GM21381 (cell line): ENCODE data around the gene TMEM135.

Experiments used
- ATAC-seq: cut with Tn5 transposase; IDR thresholded peaks from one replicate; pipeline ENCODE4 v1.9.1; 2021; ENCODE audit warnings: mild to moderate bottlenecking, moderate library complexity; ENCODE audit not compliant: unreplicated experiment

Gene TMEM135

DNA sequence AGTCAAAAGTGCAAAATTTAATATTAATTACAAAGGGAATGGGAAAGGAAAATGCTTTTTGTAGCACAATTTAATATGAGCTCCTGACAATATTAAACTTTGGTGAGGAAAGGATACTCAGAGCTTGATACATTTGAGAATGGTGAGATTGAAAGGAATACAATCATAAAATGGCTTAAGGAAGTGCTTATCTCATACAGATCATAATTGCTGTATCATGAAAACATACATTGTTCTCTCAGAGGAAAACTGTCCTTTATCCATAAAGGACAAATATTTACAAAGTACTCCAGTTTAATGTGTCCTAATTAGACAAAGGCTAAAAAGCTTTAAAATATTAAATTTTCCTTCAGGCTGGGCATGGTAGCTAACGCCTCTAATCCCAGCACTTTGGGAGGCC is 260.4 kb downstream of the TMEM135 start:
- no peak for ATAC-seq

DNA sequence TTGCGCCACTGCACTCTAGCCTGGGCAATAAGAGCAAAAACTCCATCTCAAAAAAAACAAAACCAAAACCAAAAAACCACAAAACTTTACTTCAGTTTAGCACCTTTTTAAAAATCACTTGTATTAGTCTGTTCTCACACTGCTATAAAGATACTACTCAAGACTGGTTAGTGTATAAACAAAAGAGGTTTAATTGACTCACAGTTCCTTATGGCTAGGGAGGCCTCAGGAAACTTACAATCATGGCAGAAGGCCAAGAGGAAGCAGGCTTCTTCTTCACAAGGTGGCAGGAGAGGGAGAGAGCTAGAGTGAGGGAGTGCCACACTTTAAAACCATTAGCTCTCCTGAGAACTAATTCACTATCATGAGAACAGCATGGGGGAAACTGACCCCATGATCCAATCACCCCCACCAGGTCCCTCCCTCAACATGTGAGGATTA is 261.3 kb downstream of the TMEM135 start:
- ATAC-seq = no peak

DNA sequence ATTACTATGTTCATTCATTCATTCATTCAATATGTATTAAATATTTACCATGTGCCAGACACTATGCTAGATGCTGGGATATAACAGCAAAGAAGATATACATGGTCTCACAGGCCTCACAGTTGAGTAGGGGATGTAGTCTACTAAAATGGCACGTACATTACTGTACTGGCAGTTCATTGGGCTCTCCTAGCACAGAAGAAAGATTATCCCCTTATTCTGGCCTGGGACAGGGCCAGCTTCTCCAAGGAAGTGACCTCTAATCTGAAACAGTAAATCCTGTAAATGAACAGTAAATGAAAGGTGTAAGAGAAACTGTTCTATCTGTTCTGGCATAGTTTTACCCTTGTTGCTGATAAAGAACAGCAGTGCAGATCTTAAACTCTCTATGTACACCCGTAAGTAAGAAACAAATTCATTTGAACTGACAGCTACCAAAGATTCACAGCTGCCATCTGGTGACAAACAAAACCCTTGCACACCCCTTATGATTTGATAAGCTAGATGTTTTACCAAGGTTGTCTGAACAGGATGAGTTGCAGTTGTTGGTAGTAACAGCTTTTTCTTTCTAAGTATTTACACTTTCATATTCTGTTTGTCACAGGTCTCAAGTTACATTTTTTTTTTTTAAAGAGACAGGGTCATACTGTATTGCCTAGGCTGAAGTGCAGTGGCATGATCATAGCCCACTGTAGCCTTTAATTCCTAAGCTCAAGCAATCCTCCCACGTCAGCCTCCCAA is 263.1 kb downstream of the TMEM135 start:
- ATAC-seq = no peak

DNA sequence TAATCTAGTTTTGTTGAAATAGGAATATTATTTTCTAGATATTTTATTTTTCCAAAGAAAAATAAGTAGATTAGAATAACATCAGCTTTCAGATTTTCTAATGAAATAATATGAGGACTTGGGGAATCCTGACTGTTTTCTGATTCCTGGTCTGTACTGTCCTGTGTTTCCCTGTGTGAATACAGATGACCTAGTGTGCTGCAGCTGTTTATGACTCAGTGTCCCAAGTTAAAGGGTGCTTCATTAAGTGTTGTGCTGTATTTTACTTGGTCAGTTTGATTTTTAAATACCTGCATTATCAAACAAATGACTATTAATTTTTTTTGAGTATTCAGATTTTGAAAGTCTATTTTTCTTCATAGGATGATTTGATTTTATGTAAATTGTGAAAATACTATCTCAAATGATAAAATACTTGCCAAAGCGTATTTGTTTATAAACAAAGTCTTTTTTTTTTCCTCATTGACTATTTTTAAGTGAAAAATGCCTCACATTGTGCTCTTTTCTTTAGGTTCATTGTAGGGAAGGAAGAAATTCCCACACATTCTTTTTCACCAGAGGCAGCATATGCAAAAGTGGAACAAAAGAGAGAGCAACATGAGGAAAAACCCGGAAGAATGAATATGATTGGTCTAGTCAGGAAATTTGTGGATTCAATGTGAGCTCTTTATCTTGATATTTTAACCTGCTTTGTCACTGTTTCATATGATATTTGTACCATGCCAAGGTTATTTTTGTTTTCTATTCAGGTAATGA is 264.2 kb downstream of the TMEM135 start:
- no peak for ATAC-seq

DNA sequence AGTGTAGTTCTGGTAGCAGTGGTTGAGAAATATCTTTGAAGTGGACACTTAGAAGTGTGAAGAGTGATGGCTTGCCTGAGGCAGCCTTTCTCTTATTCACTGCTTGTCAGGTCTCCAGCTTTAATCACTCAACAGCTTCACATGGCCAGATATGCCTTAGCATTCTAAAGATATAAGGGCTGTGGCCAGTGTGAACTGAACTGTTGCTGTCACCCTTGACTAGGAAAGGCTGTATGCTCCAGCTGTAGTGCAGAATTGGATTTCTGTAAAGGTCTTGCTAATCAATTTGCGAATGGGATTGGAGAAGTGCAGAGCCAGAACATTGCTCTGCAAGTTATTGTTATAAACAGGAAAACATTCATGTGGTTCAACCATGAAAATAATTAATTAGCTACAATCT is 266.7 kb downstream of the TMEM135 start:
- no peak for ATAC-seq

DNA sequence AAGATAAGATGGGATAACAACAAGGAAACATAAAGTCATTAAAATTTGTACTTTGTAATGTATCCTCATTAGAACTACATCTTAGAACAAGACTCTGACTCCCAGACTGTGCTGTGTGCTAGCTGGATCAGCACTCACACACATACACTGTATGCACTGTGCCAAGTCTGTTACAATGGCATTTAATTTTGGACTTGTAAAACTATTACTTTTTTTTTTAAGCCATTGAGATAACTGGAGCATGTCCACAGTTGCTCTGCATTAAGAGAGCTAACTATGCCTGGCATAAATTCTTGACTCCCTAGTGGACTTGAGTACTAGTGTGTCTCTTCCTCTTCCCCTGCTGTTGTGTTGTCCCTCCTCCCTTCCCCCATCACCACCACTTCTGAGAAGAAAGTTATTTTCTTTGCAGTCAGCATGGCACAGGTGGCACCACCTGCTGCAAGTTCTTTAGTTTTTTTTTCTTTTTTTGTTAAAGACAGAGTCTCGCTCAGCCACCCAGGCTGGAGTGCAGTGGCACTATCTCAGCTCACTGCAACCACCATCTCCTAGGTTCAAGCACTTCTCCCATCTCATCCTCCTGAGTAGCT is 268.6 kb downstream of the TMEM135 start:
- no peak for ATAC-seq

DNA sequence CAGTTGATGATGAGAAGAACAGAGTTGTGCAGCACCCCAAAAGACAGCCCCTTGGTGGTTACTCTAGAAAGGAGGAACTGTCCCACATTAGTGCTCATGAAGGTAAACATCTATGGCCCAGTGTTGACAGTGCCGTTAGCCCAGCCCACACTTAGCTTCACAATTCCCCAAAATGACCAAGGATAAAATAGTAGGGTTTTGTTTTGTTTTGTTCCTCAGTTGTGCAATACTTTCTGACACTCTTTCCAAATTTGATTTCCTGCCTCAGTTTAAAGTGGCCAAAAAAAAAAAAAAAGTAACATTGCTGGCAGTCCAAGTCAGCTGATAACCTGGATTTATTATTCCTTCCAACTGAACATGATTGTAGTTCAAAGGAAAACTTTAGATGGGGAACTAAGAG is 269.4 kb downstream of the TMEM135 start:
- no peak for ATAC-seq

DNA sequence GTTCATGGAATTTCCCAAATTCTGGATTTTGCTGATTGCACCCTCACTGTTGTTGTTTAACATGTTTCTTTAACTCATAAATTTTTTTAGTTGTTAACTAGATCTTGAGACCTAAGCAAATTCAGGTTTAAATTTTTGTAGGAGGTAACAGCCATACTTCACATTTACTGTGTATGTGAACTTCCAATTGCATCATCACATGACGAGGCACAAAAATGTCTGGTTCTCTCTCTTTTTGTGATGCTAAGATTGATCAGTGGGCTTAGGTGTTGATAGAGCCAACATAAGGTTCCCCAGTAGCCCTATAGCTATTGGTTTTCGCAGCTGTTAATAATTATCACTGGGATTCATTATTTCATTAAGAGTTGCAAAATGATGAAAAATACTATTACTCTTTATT is 277.5 kb downstream of the TMEM135 start:
- no peak for ATAC-seq

DNA sequence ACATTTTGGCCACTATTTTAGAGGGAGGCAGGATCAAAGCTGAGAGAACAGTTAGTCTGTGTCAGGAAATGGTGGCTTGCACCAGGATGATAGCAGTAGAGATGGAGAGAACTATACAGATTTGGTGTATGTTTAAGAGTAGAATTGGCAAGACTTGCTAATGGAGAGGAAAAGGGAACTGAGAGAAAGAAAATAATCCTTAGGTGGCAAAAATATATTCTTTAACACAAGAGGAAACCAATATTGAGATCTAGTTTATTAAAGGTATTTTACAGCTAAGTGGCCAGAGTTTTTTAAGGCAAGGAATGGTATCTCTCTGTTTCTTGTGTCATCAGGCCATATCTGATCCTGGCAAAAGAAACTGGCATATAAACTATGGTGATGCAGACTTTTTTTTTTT is 278.8 kb downstream of the TMEM135 start:
- ATAC-seq = no peak

DNA sequence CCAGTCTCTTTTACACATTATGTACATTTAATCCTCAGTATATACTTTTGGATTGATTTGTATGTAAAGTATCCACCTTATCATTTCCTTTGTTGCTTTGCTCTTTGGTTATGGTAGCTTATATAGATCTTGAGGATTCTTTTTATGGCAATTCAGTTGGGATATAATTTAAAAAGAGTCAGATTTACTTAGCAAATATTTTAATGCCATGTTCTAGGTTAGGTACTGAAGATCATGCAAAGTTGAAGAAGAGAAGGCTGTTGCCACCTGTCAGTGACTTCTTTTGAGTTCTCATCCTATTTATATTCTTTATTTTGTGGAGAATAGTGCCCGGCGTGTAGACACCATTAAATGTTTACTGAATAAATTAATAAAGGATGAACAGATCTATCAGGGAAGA is 279.7 kb downstream of the TMEM135 start:
- ATAC-seq = no peak

DNA sequence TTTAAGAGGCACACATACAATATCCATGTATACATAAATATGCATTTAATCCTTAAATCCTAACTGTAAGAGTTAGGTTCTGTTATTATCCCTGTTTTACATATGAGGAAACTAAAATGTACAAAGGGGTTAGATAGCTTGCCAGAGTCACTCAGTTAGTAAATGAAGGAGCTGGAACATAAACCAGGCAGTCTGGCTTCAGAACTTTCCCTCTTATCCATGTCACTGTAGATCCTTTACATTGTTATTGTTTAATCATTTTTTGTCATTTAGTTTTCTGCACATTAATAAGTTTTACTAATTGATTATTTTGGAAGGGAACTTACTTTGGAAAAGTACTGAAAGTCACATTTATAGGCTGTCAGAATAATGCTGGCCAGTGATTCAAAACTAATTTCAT is 282.4 kb downstream of the TMEM135 start:
- ATAC-seq = no peak

DNA sequence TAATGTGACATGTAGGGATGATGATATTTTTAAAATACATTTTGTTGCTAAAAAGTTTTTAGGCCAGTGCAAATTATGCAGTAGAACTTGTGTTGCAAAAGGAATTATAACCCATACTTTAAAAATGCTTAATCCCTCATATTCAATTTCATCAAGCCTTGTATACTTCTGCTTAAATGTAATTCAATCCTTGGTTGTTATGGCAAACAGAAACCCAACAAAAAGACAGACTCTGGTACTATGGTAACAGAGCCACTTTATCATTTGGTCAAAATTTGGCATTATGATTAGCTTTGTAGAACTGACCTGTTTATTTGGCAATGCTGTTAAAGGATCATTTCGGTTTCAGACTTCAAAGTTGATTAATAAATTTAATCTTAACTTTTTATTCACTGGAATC is 284.8 kb downstream of the TMEM135 start:
- no peak for ATAC-seq

DNA sequence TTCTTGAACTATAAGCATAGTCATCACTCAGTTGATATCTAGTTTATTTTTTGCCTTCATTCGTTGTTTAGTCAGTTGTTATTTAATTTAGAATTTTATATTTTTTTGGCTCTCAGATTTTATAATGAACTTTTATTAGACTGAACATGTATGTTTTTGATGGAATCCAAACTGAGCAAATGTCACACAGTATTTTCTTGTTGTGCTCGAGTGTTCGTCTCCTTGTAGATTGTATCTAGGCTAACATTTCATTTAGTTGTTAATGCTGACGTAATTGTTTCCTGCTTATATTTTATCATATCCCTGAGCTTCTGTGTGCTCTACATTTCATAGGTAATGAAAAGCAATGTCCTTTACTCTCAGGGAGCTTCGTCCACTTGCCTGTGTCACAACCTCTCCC is 286.2 kb downstream of the TMEM135 start:
- ATAC-seq = no peak

DNA sequence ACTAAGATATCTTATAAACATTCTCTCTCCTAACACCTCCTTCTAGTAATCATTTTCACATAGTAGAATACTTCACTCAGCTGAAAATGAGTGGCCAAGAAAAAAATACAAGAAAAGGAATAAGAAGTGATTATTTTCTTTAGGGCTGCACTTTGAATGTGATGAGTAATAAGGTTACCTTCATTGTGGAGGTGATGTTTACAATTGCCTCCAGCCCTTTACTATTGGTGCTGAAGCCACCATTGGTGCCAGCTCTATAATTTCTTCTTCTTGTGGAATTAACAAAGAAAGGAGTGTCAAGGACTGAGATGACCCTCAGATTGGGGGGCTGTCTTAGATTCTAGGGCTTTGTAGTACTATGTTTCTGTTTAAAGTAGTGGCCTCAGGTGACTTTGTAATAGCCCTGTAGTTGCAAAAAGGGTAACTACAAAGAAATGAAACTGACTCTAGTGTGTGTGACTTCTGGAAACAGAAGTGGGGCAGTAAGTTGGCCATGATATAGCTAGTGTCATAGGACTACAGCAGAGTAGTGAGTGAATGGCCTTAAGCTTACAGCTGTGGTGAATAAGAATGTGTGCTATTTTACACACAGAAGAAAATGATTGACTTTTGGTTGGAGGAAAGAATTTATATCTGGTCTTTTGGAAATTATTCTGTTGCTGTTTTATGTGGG is 287.2 kb downstream of the TMEM135 start:
- ATAC-seq = peak; percentile 68

DNA sequence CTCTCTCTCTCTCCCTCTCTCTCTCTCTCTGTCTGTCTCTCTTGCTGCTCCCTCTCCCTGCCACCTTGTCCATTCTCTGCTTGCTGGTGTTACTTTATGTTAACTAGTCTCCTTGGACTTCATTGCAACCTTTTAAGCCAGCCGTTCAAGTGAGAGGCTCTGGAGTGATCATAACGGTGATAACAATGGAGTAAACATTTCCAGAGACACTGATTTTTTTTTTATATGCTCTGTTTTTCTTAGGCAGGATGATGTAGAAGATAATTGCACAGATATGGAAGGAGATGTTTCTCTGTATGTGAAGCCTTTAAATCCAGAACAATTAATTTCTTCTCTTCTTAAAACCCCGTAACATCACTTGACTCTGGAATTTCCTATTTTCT is 287.7 kb downstream of the TMEM135 start:
- ATAC-seq = no peak

DNA sequence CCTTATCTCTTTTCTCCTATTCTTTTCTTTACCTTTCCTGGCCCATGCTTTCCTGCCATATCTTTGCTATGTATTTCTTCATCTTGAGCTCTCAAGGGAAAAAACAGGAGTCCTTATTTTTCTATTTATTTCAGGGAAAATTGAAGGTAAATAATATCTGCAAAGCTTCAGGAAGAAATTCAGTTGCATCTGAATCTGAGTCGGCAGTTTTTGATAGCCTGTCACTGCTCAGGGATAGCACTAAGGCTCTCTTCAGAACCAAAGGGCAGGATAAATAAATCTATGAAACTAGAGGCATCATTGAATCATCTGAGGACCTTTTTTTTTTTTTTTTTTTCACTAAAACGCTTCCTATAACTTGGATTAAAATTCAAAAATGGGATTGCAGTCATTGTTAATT is 288.9 kb downstream of the TMEM135 start:
- no peak for ATAC-seq

DNA sequence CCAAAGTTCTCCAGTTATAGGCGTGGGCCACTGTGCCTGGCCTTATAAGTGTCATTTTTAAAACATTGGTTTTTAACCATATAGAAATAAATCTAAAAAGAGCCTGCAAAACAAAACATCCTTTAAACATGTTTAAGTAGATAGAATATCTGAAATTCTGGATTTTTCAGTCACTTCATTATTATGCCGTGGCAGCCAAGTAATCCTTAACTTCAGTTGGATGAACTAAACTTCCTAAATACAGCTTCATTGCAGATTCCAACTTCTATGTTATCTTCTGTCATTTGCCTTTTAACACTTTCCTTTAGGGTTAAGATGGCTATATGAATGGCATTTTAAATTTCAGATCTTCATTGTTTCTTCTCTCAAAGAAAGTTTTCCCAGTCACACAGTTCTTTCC is 291.4 kb downstream of the TMEM135 start:
- no peak for ATAC-seq

DNA sequence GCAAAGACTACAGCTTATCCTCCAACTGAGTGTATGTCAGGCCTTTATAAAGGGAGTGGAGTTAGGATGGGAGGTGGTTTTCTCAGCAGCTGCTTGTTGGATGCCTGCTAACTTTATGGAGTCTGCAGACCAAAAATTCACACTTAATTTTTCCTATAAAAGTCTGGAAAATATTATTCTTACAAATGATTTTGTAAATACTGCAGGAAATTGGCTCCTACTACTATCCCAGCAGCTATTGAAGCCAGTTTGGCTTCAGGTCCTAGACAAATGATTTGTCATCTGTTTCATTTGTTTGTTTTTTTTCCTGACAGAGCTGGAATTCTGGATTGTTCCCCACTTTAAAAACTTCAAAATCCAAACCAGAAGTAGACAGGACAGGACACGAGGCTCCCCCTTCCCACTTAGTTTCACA is 292.5 kb downstream of the TMEM135 start:
- ATAC-seq = no peak

DNA sequence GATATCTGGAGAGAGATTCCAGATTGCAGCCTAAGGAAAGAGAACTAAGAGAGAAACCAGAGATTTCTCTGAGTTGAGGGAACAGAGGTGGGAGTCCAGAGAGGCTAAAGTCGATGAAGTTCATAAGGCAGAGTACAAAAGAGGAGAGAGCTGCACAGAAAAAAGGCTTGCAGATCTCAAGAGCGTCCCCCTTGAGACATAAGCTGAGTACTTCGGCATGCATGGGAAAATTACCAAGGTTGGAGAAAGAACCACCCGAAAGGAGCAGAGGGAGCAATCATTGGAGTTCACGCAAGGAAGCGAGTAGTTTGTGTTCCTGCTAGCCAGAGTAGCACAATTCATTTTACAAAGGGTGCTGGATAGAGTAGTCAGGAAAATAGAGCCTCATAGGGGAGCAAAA is 293.5 kb downstream of the TMEM135 start:
- ATAC-seq = no peak

DNA sequence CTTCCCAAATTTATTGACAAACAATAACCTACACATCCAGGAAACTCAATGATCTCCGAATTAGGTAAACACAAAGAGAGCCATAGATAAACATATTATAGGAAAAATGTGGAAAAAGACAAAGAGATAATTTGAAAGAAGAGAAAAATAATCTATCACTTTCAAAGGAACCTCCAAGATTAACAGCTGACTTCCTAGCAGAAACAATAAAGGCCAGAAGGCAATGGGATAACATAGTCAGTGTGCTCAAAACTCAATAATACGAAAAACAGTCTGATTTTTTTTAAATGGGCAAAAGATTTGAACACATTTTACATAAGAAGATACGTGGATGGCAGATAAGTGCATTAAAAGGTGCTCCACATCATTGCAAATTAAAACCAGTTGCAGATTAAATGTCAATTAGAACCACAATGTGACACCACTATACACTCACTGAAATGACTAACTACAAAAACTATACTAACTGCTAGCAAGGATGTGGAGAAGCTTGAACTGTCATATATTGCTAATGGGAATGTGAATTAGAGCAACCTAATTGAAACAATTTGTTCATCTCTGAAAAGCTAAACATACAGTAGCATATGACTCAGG is 300.4 kb downstream of the TMEM135 start:
- no peak for ATAC-seq

DNA sequence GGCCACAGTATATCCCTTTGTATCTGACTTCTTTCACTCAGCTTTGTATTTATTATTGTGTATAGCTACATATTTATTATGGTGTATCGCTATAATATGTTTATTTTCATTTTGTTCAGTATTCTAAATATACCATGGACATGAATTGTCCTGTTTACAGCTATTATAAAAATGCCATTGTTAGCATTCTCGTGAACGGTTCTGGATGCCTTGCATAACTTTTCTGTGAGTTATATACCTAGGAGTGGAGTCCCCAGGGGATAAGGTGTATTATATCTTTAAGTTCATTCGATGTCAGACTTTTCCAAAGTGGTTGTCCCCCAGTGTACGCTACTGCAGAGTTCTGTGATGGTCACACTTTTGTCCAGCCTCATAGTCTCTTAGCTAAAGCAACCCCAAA is 301.7 kb downstream of the TMEM135 start:
- no peak for ATAC-seq
